SIG-M5 (cell line): ENCODE measurements around the gene MFRP.

Experiments used
- DNase-seq: peaks from one replicate; lab custom pipeline; 2025; lab: John Stamatoyannopoulos, UW

MFRP gene

DNA sequence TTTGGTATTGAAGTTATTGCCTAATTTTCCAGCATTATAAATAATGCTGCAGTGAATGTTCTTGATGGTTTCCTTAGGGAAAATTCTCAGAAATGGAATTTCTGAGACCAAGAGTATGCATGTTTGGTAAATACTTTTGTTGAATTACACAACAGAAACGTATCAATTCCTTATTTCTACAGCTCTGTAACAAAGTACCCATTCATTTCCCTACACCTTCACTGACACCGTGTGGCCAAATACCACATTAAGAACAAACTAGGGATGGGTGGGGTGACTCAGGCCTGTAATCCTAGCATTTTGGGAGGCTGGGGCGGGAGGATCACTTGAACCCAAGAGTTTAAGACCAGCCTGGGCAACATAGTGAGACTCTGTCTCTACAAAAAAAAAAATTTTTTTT is 51.3 kb downstream of the MFRP start:
- no peak for DNase-seq

DNA sequence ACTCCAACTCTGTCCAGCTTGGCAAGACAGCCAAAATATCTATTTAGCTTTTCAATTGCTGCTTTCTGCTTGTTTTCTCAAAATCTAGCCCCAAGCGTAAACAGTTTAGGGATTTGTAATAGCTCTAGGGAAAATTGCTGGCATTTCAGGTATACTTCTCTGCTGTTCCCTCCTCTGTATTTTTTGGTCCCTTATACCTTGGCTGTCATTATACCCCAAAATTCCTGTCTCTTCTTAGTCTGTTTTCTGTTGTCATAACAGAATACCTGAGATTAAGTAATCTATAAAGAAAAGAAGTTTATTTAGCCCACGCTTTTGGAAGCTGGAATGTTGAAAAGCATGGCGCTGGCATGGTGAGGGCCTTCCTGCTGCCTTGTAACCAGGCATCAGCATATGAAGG is 53.0 kb downstream of the MFRP start:
- no peak for DNase-seq

DNA sequence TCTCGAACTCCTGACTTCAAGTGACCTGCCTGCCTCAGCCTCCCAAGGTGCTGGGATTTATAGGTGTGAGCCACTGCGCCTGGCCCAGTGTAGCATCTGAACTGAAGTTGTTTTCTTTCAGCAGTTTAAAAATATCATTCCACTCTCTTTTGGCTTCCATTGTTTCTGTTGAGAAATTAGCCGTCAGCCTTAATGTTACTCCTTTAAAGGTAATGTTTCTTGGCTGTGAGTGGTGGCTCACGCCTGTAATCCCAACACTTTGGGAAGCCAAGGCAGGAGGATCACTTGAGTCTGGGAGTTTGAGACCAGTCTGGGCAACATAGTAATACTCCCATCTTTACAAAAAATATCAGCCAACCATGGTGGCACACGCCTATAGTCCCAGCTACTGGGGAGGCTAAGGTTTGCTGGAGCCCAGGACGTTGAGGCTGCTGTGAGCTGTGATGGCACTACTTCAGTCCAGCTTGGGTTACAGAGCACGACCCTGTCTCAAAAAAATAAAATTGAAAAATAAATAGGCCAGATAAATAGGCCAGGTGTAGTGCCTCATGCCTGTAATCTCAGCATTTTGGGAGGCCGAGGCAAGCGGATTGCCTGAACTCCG is 55.5 kb downstream of the MFRP start:
- DNase-seq = no peak
